ENCODE results near the gene RAP1GAP.

GRCh38 chr1:21638531-21639341, 30.4 kb downstream of the RAP1GAP start:
- no peak for TF ChIP-seq ELK3 (CRISPR knock-in tag; IDR thresholded peaks at IDR 0.05)
- peak in 1 of 2 experiments; percentile 15 for TF ChIP-seq AFF1 (IDR thresholded peaks at IDR 0.05; ENCODE audit: low read depth in 1 of 2, partially characterized antibody in 2 of 2)
- peak; percentile 35 for TF ChIP-seq MAX (CRISPR knock-in tag; IDR thresholded peaks at IDR 0.05)
- no peak for TF ChIP-seq LARP7 (IDR thresholded peaks at IDR 0.05)
- no peak for TF ChIP-seq FOXJ3 (CRISPR knock-in tag; IDR thresholded peaks at IDR 0.05)
- TF ChIP-seq DNMT1 (IDR thresholded peaks at IDR 0.05) = no peak
- no peak for TF ChIP-seq CTCF (IDR thresholded peaks at IDR 0.05 in 2 of 3, conservative IDR thresholded peaks at IDR 0.05 in 1 of 3; ENCODE audit: insufficient read depth in 2 of 3, low read depth in 1 of 3, low read length in 3 of 3)
- TF ChIP-seq HNRNPK (IDR thresholded peaks at IDR 0.05; ENCODE audit: low read depth, low read length, poor library complexity, severe bottlenecking) = no peak
- no peak for TF ChIP-seq POLR2A (conservative IDR thresholded peaks at IDR 0.05)
- TF ChIP-seq HMGXB4 (CRISPR knock-in tag; IDR thresholded peaks at IDR 0.05) = no peak
- TF ChIP-seq CAMTA2 (CRISPR knock-in tag; conservative IDR thresholded peaks at IDR 0.05) = no peak

Measured in K562 (cell line).